ENCODE measurements around the gene GNAI2. TPM values are rescaled to one million over a fixed set of nuclear protein-coding genes. Genes with fewer than 3 reads are reported as not detected.

GNAI2 gene
- total and polyA plus RNA-seq, 2 donors from 2014 or later, result 141 to 245 TPM

DNA sequence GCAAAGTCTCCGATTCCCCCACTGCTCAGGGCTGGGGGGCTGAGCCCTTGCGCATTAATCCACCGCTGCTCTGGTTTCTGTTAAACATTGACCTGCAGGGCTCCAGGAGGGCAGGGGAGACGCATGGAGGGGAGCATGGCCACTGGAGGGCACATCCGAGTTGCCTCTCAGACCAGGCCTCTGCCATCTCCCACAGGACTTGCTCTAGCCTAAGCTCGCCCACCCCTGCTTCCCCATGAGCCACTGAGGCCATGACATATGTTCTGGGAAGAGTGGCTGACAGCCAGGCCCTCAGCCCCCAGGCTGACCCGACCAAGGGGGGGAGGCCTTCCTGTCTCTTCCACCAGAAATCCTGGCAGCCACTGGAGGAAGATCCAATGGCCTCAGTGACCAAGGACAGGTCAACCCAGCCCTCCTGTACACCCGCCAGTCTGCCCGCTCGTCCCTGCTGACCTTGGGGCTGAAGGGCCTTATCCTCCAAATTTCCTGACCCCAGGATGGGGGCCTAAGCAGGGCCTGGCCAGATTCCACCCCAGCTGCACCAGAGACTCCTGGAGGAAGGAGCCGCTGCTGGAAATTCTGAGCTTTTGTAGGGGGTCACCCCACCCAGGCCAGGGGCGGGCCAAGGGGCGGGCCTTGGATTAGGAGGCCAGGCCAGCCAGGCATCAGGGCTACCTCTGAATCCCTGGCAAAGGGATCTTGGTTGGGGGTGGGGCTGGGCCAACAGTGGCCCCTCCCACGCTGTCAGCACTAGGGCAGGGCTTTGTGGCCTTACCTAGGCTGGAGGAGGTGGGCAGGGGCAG is 67.2 kb downstream of the GNAI2 start, which contains the start of gene HYAL1:
Gene HYAL1, minus strand, starts transcription at position 562 of the 803 bp plus-strand sequence. CDS start 618 bp downstream, outside the sequence.
- TF ChIP-seq, protein P1, sequence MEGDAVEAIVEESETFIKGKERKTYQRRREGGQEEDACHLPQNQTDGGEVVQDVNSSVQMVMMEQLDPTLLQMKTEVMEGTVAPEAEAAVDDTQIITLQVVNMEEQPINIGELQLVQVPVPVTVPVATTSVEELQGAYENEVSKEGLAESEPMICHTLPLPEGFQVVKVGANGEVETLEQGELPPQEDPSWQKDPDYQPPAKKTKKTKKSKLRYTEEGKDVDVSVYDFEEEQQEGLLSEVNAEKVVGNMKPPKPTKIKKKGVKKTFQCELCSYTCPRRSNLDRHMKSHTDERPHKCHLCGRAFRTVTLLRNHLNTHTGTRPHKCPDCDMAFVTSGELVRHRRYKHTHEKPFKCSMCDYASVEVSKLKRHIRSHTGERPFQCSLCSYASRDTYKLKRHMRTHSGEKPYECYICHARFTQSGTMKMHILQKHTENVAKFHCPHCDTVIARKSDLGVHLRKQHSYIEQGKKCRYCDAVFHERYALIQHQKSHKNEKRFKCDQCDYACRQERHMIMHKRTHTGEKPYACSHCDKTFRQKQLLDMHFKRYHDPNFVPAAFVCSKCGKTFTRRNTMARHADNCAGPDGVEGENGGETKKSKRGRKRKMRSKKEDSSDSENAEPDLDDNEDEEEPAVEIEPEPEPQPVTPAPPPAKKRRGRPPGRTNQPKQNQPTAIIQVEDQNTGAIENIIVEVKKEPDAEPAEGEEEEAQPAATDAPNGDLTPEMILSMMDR (IDR thresholded peaks at IDR 0.05; ENCODE audit: borderline replicate concordance, extremely low read depth, insufficient read depth), result peak; percentile 25
- peak within 1 kb of the TSS in 2 of 3 donors; percentile 65 to 89 for H3K9ac ChIP-seq (ENCODE audit: low read length in 3 of 3)
- H3K4me1 ChIP-seq (ENCODE audit: control insufficient read depth in 2 of 3, insufficient read depth in 2 of 3, low read depth in 1 of 3, low read length in 3 of 3), result peaks cover 4 to 38% (median 14%) of the 10 kb centered on the region in 3 donors
- H3K9me3 ChIP-seq (ENCODE audit: control insufficient read depth in 2 of 3, insufficient read depth in 1 of 3, low read length in 3 of 3), result no peaks in the 10 kb centered on the region
- H3K27me3 ChIP-seq (ENCODE audit: control insufficient read depth, insufficient read depth, low read length), result no peaks in the 10 kb centered on the region
- peak within 1 kb of the TSS in 2 of 3 donors; percentile 49 to 79 for H3K4me3 ChIP-seq (ENCODE audit: low read length in 3 of 3)
- FAIRE-seq, result no peak
- peak within 1 kb of the TSS; percentile 92 to 96 for H3K27ac ChIP-seq (ENCODE audit: low read depth in 2 of 2, low read length in 2 of 2)
- intact Hi-C loops (cut with DNase I), result no loop called here
- DNase-seq, result peak; percentile 73 to 95 (median 82)
- peaks cover 0 to 6% (median 3%) of the 10 kb centered on the region in 3 donors for H3K36me3 ChIP-seq (ENCODE audit: control insufficient read depth in 2 of 3, insufficient read depth in 3 of 3, low read length in 3 of 3)

DNA sequence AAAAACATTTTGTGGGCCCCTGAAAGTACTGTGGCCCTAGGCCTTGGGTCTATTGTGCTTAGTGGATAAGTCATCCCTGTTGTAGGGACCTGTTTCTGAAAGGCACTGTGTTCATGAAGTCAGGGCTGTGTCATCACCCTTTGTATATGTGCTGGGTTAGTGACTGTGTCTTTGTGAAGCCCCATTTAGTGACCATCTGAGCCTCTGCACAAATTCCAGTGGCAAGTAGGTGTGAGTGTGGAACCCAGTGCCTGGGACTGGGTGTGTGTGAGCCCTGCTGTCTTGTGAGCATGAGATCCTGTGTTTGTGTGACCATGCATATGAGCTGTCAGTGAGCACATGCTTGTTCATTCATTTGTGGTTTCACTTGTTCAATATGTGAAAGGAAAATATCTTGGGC is 68.6 kb downstream of the GNAI2 start:
- FAIRE-seq (no peak), DNase-seq (no peak)
- H3K36me3 ChIP-seq (ENCODE audit: control insufficient read depth in 2 of 3, insufficient read depth in 3 of 3, low read length in 3 of 3), result peaks cover 0 to 6% (median 3%) of the 10 kb centered on the region in 3 donors
- no peaks in the 10 kb centered on the region for H3K9me3 ChIP-seq (ENCODE audit: control insufficient read depth in 2 of 3, insufficient read depth in 1 of 3, low read length in 3 of 3)
- peaks cover 4 to 30% (median 10%) of the 10 kb centered on the region in 3 donors for H3K4me1 ChIP-seq (ENCODE audit: control insufficient read depth in 2 of 3, insufficient read depth in 2 of 3, low read depth in 1 of 3, low read length in 3 of 3)
- TF ChIP-seq, protein P1 (IDR thresholded peaks at IDR 0.05; ENCODE audit: borderline replicate concordance, extremely low read depth, insufficient read depth), result no peak
- no peaks in the 10 kb centered on the region for H3K27me3 ChIP-seq (ENCODE audit: control insufficient read depth, insufficient read depth, low read length)
- no peak overlapping the region for H3K9ac ChIP-seq (ENCODE audit: low read length in 3 of 3)
- H3K27ac ChIP-seq (ENCODE audit: low read depth in 2 of 2, low read length in 2 of 2), result no peak overlapping the region
- no peak overlapping the region for H3K4me3 ChIP-seq (ENCODE audit: low read length in 3 of 3)
- intact Hi-C loops (cut with DNase I), result no loop called here

Small RNA genes within 50 kb of the gene (microRNA-seq; reads per million reads assigned to microRNA genes)
- not detected for gene MIR5787

Other genes with a start within 250 kb of the GNAI2 start
- 149 TPM for gene RBM5, start 147.3 kb upstream of the GNAI2 start, total RNA-seq
- 51.0 TPM for gene RBM5, start 147.3 kb upstream of the GNAI2 start, polyA plus RNA-seq (ENCODE audit: insufficient read depth, low read depth, low replicate concordance)
- gene SEMA3F, start 80.9 kb upstream of the GNAI2 start, total RNA-seq, result 39.9 TPM
- gene SEMA3F, start 80.9 kb upstream of the GNAI2 start, polyA plus RNA-seq (ENCODE audit: insufficient read depth, low read depth, low replicate concordance), result 36.7 TPM
- not detected for gene GNAT1, start 44.6 kb upstream of the GNAI2 start, total RNA-seq
- gene GNAT1, start 44.6 kb upstream of the GNAI2 start, polyA plus RNA-seq (ENCODE audit: insufficient read depth, low read depth, low replicate concordance), result not detected
- gene SLC38A3, start 30.9 kb upstream of the GNAI2 start, total RNA-seq, result 1.6 TPM
- 4.2 TPM for gene SLC38A3, start 30.9 kb upstream of the GNAI2 start, polyA plus RNA-seq (ENCODE audit: insufficient read depth, low read depth, low replicate concordance)
- gene SEMA3B, start 32.9 kb downstream of the GNAI2 start, total RNA-seq, result 96.1 TPM
- gene SEMA3B, start 32.9 kb downstream of the GNAI2 start, polyA plus RNA-seq (ENCODE audit: insufficient read depth, low read depth, low replicate concordance), result 99.9 TPM
- gene LSMEM2, start 42.9 kb downstream of the GNAI2 start, total RNA-seq, result 0.22 TPM
- 0.62 TPM for gene LSMEM2, start 42.9 kb downstream of the GNAI2 start, polyA plus RNA-seq (ENCODE audit: insufficient read depth, low read depth, low replicate concordance)
- gene IFRD2, start 56.2 kb downstream of the GNAI2 start, total RNA-seq, result 78.1 TPM
- gene IFRD2, start 56.2 kb downstream of the GNAI2 start, polyA plus RNA-seq (ENCODE audit: insufficient read depth, low read depth, low replicate concordance), result 54.1 TPM
- 2.0 TPM for gene HYAL3, start 63.2 kb downstream of the GNAI2 start, total RNA-seq
- gene HYAL3, start 63.2 kb downstream of the GNAI2 start, polyA plus RNA-seq (ENCODE audit: insufficient read depth, low read depth, low replicate concordance), result 3.2 TPM
- gene NAA80, start 63.2 kb downstream of the GNAI2 start, total RNA-seq, result 10.7 TPM
- gene NAA80, start 63.2 kb downstream of the GNAI2 start, polyA plus RNA-seq (ENCODE audit: insufficient read depth, low read depth, low replicate concordance), result 8.7 TPM
- 47.5 TPM for gene HYAL1, start 67.4 kb downstream of the GNAI2 start, total RNA-seq
- 126 TPM for gene HYAL1, start 67.4 kb downstream of the GNAI2 start, polyA plus RNA-seq (ENCODE audit: insufficient read depth, low read depth, low replicate concordance)
- gene HYAL2, start 86.5 kb downstream of the GNAI2 start, total RNA-seq, result 142 TPM
- 93.2 TPM for gene HYAL2, start 86.5 kb downstream of the GNAI2 start, polyA plus RNA-seq (ENCODE audit: insufficient read depth, low read depth, low replicate concordance)
- gene TUSC2, start 92.0 kb downstream of the GNAI2 start, total RNA-seq, result 33.6 TPM
- gene TUSC2, start 92.0 kb downstream of the GNAI2 start, polyA plus RNA-seq (ENCODE audit: insufficient read depth, low read depth, low replicate concordance), result 60.0 TPM
- 28.9 TPM for gene RASSF1, start 104.6 kb downstream of the GNAI2 start, total RNA-seq
- gene RASSF1, start 104.6 kb downstream of the GNAI2 start, polyA plus RNA-seq (ENCODE audit: insufficient read depth, low read depth, low replicate concordance), result 19.1 TPM
- 14.2 TPM for gene ZMYND10, start 109.5 kb downstream of the GNAI2 start, total RNA-seq
- 10.0 TPM for gene ZMYND10, start 109.5 kb downstream of the GNAI2 start, polyA plus RNA-seq (ENCODE audit: insufficient read depth, low read depth, low replicate concordance)
- gene NPRL2, start 114.6 kb downstream of the GNAI2 start, total RNA-seq, result 23.5 TPM
- 39.8 TPM for gene NPRL2, start 114.6 kb downstream of the GNAI2 start, polyA plus RNA-seq (ENCODE audit: insufficient read depth, low read depth, low replicate concordance)
- gene CYB561D2, start 114.7 kb downstream of the GNAI2 start, total RNA-seq, result 28.5 TPM
- gene CYB561D2, start 114.7 kb downstream of the GNAI2 start, polyA plus RNA-seq (ENCODE audit: insufficient read depth, low read depth, low replicate concordance), result 38.8 TPM
- gene TMEM115, start 123.3 kb downstream of the GNAI2 start, total RNA-seq, result 40.1 TPM
- 54.0 TPM for gene TMEM115, start 123.3 kb downstream of the GNAI2 start, polyA plus RNA-seq (ENCODE audit: insufficient read depth, low read depth, low replicate concordance)

Measured in kidney (tissue), 14 donors.